SK-N-MC (cell line): ENCODE results near the gene CORO1C.

Experiments used
- EZH2 ChIP-seq: fragments of 200-600 bp; sonication (generic); IDR thresholded peaks from one replicate; pipeline ENCODE4 v1.6.1; 2017; ENCODE audit warnings: antibody characterized with exemption
- POLR2AphosphoS5 ChIP-seq: IDR thresholded peaks from 2 replicates; pipeline ENCODE4 v1.6.1; 2012; ENCODE audit warnings: mild to moderate bottlenecking, low read depth, low read length, borderline replicate concordance

- TF ChIP-seq EZH2 (no peak), POLR2AphosphoS5 (no peak; the same call in 1 of the 2 replicates)
Measured at GRCh38 chr12:108637222-108637971, 93.9 kb downstream of the CORO1C start.
